Small intestine (tissue), 7 donors: Measurements from ENCODE around the gene EIF4EBP2. TPM values are rescaled to one million over a fixed set of nuclear protein-coding genes. Genes with fewer than 3 reads are reported as not detected.

Experiments used
- DNase-seq, 2 donors: peaks; one replicate each; pipeline versions ENCODE4 v3.0.0 to v3.0.0-alpha.2; 2013
- FAIRE-seq: peaks from 2 replicates; lab custom pipeline; 2012; peaks lifted over from hg19 to GRCh38; lab: Jason Lieb, UNC
- H3K27ac ChIP-seq, 3 donors: one replicate each; pipeline ENCODE4 v1.5.1; 2013; ENCODE audit warnings: low read length in 2 of 3, mild to moderate bottlenecking in 2 of 3, control low read depth in 1 of 3, inconsistent platforms in 1 of 3, low read depth in 1 of 3, moderate library complexity in 1 of 3
- H3K27me3 ChIP-seq, 3 donors: one replicate each; pipeline ENCODE4 v1.6.1; 2013; ENCODE audit warnings: low read length in 3 of 3, inconsistent platforms in 1 of 3; ENCODE audit not compliant: control insufficient read depth in 3 of 3, insufficient read depth in 3 of 3
- H3K36me3 ChIP-seq, 3 donors: one replicate each; pipeline ENCODE4 v1.6.1; 2013; ENCODE audit warnings: low read length in 3 of 3, inconsistent platforms in 1 of 3, low read depth in 1 of 3, mild to moderate bottlenecking in 1 of 3, moderate library complexity in 1 of 3; ENCODE audit not compliant: control insufficient read depth in 3 of 3, insufficient read depth in 2 of 3
- H3K4me1 ChIP-seq, 3 donors: one replicate each; pipeline ENCODE4 v1.6.1; 2013; ENCODE audit warnings: low read length in 2 of 3, inconsistent platforms in 1 of 3, low read depth in 1 of 3, mild to moderate bottlenecking in 1 of 3, moderate library complexity in 1 of 3; ENCODE audit not compliant: control insufficient read depth in 3 of 3, insufficient read depth in 2 of 3
- H3K4me3 ChIP-seq, 3 donors: one replicate each; pipeline ENCODE4 v1.5.1; 2013; ENCODE audit warnings: low read length in 3 of 3, control low read depth in 1 of 3, inconsistent platforms in 1 of 3, low read depth in 1 of 3, mild to moderate bottlenecking in 1 of 3, moderate library complexity in 1 of 3
- H3K9me3 ChIP-seq, 2 donors: one replicate each; pipeline ENCODE4 v1.6.1; 2013; ENCODE audit warnings: low read depth in 1 of 2, low read length in 1 of 2; ENCODE audit not compliant: control insufficient read depth in 2 of 2, insufficient read depth in 1 of 2
- WGBS, 3 donors: extraction: QIAGEN DNeasy Blood & Tissue Kit; methylation state at CpG; one replicate each; pipeline ENCODE4 v1.1.7; 2013; 5-methylcytosine and 5-hydroxymethylcytosine counted together
- polyA plus RNA-seq, 4 donors: library from polyadenylated mRNA; stranded (reverse) in 3 of 4; unstranded in 1 of 4; fragments of 200-250 nt in 3 of 4; fragments of 120-200 nt in 1 of 4; gene quantifications; one replicate each; pipeline versions ENCODE4 v1.2.1 to v1.2.3, GENCODE V29; 2013
- donor health status: healthy with polysubstance abuse.
- donor health status: control.
- donor health status: control.
- donor health status: Bipolar disorder and iron deficiency.
- donor health status: healthy.

EIF4EBP2 gene
- polyA plus RNA-seq, 4 donors: 30.2 to 78.8 (median 61.8) TPM

DNA sequence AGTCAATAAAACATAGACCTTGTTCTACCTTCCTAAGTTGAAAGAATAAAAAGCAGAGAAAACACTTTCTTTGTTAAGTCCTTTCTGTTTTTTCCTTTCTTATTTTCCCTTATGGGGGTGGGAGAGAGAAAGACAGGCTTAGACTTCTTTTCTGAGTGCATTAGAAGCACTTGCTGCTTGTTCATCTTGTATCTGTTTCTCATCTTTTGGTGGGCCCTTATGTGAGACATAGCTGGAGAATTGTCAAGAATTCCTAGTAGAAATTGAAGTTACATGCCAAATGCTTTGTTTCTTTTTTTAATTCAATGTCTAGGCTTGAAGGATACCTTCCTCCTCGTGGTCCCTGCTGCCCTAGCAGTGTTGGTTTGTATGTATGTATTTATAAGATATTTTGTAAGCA is 6.7 kb downstream of the EIF4EBP2 start:
- H3K27ac ChIP-seq: no peak overlapping the region
- H3K4me3 ChIP-seq: no peak overlapping the region
- no peak for DNase-seq
- 47 to 65% (median 49%) methylated on average over 1 of the region's 1 CpG for WGBS, 3 donors
- no peaks in the 10 kb centered on the region for H3K9me3 ChIP-seq
- no peak for FAIRE-seq
- peaks cover 2 to 12% (median 3%) of the 10 kb centered on the region in 3 donors for H3K4me1 ChIP-seq
- H3K36me3 ChIP-seq: peaks cover 0 to 17% (median 0%) of the 10 kb centered on the region in 3 donors
- H3K27me3 ChIP-seq: no peaks in the 10 kb centered on the region

DNA sequence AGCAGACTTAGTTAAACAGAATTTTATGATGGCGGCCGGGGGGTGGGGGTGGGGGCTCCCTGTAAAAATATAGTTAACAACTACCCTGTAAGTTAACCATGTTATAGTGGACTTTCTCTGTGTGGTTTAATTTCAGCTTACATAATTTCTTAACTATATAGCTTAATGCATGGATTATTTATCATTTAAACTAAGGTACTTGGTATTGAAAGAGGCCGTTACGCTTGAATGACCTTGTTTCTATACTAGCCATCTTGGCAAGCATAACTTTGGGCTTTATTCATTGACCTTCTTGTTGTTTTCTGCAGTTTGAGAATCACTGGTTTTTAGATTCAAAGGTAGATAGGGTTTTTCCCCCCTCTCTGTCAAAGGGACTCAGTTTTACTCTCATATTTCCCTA is 8.4 kb downstream of the EIF4EBP2 start:
- FAIRE-seq: no peak
- no peak overlapping the region for H3K27ac ChIP-seq

DNA sequence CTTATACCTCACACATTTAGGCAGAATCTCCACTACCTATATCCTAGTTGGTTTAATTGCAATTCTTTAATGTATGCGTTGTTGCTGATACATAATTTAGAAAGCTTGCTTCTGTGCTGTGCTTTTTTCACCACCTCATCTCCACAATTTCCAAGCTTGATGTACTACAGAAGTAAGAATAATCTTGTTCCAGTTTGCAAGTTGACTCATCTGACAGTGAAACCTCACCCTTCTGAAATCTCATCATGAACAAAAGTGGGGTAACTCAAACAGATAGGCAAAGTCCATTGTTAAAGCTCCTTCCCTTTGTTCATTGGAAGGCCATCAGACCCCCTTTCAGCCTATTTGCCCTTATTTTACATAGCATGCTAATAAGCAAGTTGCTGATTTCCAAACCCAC is 13.6 kb downstream of the EIF4EBP2 start:
- Histone ChIP-seq H3K36me3 (peaks cover 7 to 38% (median 18%) of the 10 kb centered on the region in 3 donors), H3K4me1 (no peaks in the 10 kb centered on the region), H3K4me3 (no peak overlapping the region), H3K9me3 (no peaks in the 10 kb centered on the region), H3K27ac (no peak overlapping the region), H3K27me3 (no peaks in the 10 kb centered on the region)
- 86 to 91% (median 87%) methylated on average over 1 of the region's 1 CpG for WGBS, 3 donors
- no peak for FAIRE-seq
- no peak for DNase-seq

More for the DNA sequence above, 8.4 kb downstream of the EIF4EBP2 start:
- Histone ChIP-seq H3K4me3 (no peak overlapping the region), H3K4me1 (no peaks in the 10 kb centered on the region), H3K9me3 (no peaks in the 10 kb centered on the region), H3K36me3 (peaks cover 0 to 12% (median 0%) of the 10 kb centered on the region in 3 donors), H3K27me3 (no peaks in the 10 kb centered on the region)
- DNase-seq: no peak
- 81 to 88% (median 86%) methylated on average over 4 of the region's 4 CpGs for WGBS, 3 donors

DNA sequence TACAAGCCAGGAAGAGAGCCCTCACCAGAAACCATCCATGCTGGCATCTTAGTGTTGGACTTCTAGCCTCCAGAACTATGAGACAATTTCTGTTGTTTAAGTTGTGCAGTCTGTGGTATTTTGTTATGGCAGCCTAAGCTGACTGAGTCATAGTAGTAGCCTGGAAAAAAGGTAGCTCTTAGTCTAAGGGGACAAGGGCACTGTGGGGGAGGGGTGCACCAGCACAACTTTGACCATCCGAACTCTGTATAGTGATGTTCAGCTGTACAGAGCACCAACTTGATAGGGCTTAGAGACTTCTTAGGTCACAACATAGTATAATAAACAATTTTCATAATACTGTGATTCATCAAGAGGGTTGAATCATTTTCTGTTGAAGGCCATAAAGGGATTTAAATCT is 14.3 kb downstream of the EIF4EBP2 start:
- H3K4me1 ChIP-seq: no peaks in the 10 kb centered on the region
- DNase-seq (no peak), FAIRE-seq (no peak)
- H3K9me3 ChIP-seq: no peaks in the 10 kb centered on the region
- WGBS, 3 donors: 70 to 92% (median 73%) methylated on average over 1 of the region's 1 CpG
- H3K4me3 ChIP-seq: no peak overlapping the region
- no peaks in the 10 kb centered on the region for H3K27me3 ChIP-seq
- peak overlapping the region in 1 of 3 donors; percentile 9 for H3K27ac ChIP-seq
- H3K36me3 ChIP-seq: peaks cover 7 to 38% (median 21%) of the 10 kb centered on the region in 3 donors

DNA sequence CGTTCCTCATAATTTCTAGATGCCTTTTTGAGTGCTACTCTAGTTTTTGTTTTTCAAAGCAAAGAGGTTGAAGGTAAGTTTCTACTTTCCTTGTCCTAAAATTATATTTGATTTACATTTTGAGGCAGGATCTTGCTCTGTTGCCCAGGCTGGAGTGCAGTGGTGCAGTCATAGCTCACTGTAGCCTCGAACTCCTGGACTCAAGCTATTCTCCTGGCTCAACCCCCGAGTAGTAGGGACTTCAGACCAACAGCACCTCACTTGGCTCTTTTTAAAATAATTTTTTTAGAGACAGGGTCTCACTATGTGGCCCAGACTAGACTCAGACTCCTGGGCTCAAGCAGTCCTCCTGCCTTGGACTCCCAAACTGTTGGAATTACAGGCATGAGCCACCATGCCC is 14.8 kb downstream of the EIF4EBP2 start:
- Histone ChIP-seq H3K9me3 (no peaks in the 10 kb centered on the region), H3K27me3 (no peaks in the 10 kb centered on the region), H3K4me3 (no peak overlapping the region), H3K27ac (no peak overlapping the region), H3K4me1 (no peaks in the 10 kb centered on the region), H3K36me3 (peaks cover 7 to 38% (median 26%) of the 10 kb centered on the region in 3 donors)
- FAIRE-seq (no peak), DNase-seq (no peak)
- 89 to 97% (median 92%) methylated on average over 3 of the region's 3 CpGs for WGBS, 3 donors

DNA sequence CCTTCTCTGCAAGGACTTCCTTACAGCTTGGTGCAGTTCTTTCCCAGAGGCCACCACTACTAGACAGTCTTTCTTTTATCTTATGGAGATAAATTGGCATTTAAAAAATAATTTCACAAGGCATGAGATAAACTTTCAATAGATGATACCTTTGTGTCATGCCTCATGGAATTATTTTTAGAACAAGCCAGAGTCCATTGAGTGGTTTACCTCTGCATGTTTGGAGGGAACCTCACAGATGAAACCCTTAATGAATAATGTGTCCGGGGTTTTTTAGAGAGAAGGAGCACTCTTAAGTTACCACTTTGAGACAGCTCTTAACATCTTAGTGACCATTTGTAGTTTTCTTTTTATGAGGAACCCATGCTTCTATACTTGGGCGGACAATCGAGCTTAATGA is 20.4 kb downstream of the EIF4EBP2 start:
- Histone ChIP-seq H3K4me3 (no peak overlapping the region), H3K9me3 (no peaks in the 10 kb centered on the region), H3K4me1 (no peaks in the 10 kb centered on the region), H3K36me3 (peaks cover 20 to 57% (median 37%) of the 10 kb centered on the region in 3 donors), H3K27ac (no peak overlapping the region), H3K27me3 (no peaks in the 10 kb centered on the region)
- DNase-seq (no peak), FAIRE-seq (no peak)
- WGBS, 3 donors: 97 to 99% (median 98%) methylated on average over 3 of the region's 3 CpGs

DNA sequence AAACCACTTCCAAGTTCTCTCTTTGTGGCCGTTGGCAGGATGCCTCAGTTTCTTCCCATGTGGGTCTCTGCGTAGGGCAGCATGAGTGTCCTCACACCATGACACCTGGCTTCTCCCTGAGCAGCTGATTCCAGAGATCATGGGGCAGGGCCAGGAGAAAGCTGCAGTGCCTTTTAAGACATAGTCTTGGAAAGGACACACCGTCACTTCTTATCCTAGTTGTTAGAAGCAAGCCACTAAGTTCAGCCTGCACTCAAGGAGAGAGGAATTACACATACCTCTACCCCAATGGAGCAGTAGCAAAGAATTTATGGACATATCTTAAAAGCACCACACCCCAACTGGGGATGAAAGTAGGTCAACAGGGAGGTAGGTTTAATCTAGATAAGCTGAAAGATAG is 21.2 kb downstream of the EIF4EBP2 start:
- DNase-seq (no peak), FAIRE-seq (no peak)
- Histone ChIP-seq H3K36me3 (peaks cover 19 to 55% (median 37%) of the 10 kb centered on the region in 3 donors), H3K27me3 (no peaks in the 10 kb centered on the region), H3K27ac (no peak overlapping the region), H3K4me3 (no peak overlapping the region), H3K4me1 (peaks cover 0 to 3% (median 0%) of the 10 kb centered on the region in 3 donors), H3K9me3 (no peaks in the 10 kb centered on the region)
- 71 to 80% (median 78%) methylated on average over 3 of the region's 3 CpGs for WGBS, 3 donors

DNA sequence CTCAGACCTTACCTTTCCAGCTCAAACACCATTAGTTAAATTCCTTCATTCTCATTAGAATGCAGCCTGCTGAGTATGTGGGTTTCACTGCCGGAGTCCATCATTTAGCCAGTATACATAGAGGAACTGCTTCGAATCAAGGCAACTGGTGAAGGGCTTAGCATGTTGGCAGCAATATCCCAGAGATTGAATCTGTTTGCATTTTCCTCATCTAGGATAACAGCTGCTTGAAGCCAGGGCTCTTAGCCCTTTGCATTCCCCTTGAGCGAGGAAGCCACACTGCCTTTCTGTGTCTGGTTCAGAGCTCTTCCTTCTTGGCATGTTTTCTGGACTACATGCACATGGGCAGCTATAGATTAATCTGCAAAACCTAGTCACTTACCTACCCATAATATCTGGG is 22.9 kb downstream of the EIF4EBP2 start:
- 81 to 92% (median 81%) methylated on average over 3 of the region's 3 CpGs for WGBS, 3 donors
- DNase-seq: no peak
- no peak for FAIRE-seq
- Histone ChIP-seq H3K27me3 (no peaks in the 10 kb centered on the region), H3K36me3 (peaks cover 18 to 50% (median 26%) of the 10 kb centered on the region in 3 donors), H3K27ac (no peak overlapping the region), H3K4me3 (no peak overlapping the region), H3K9me3 (no peaks in the 10 kb centered on the region), H3K4me1 (peaks cover 0 to 14% (median 6%) of the 10 kb centered on the region in 3 donors)
